Duodenal mucosa (tissue), 2 donors: ENCODE data around the gene TSPAN14.

Source experiments
- H3K27ac ChIP-seq: one replicate; pipeline ENCODE4 v1.7.0; 2013; ENCODE audit warnings: low read depth, low read length
- H3K27me3 ChIP-seq, 2 donors: one replicate each; pipeline ENCODE4 v1.7.0; 2013; ENCODE audit warnings: low read length in 2 of 2, control low read depth in 1 of 2; ENCODE audit not compliant: insufficient read depth in 2 of 2, control insufficient read depth in 1 of 2
- H3K36me3 ChIP-seq, 2 donors: one replicate each; pipeline ENCODE4 v1.7.0; 2013; ENCODE audit warnings: low read length in 2 of 2, control low read depth in 1 of 2; ENCODE audit not compliant: insufficient read depth in 2 of 2, control insufficient read depth in 1 of 2
- H3K4me1 ChIP-seq, 2 donors: one replicate each; pipeline ENCODE4 v1.7.0; 2013; ENCODE audit warnings: low read length in 2 of 2, control low read depth in 1 of 2; ENCODE audit not compliant: insufficient read depth in 2 of 2, control insufficient read depth in 1 of 2
- H3K4me3 ChIP-seq, 2 donors: one replicate each; pipeline ENCODE4 v1.7.0; 2013; ENCODE audit warnings: low read length in 2 of 2, low read depth in 1 of 2
- H3K9ac ChIP-seq, 2 donors: one replicate each; pipeline ENCODE4 v1.7.0; 2013; ENCODE audit warnings: low read length in 2 of 2, low read depth in 1 of 2
- H3K9me3 ChIP-seq, 2 donors: one replicate each; pipeline ENCODE4 v1.7.0; 2013; ENCODE audit warnings: low read length in 2 of 2, control low read depth in 1 of 2; ENCODE audit not compliant: control insufficient read depth in 1 of 2

The TSPAN14 gene

DNA sequence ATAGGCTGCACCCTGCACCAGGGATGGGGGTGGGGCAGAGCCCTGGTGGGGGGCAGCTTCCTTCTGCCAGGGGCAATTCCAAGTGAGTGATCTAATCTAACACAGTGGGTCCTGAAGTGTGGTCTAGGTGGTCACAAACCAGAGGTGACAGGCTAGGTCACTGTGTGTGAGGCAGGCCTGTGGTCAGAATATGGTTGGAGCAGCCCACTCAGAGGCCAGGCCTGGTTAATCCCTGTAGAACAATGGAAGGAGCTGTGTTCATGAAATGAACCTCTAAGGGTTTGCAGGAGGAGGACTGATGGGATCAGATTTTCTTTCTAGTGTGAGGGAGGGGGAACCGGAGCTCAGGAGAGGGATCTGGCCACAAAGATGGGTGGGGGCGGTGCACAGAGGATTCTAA, 10.0 kb upstream of the TSPAN14 start:
- Histone ChIP-seq H3K9ac (peak overlapping the region; percentile 22 to 32), H3K4me1 (peaks cover 10 to 14% of the 10 kb centered on the region in 2 donors), H3K27ac (no peak overlapping the region), H3K36me3 (no peaks in the 10 kb centered on the region), H3K4me3 (no peak overlapping the region), H3K9me3 (no peaks in the 10 kb centered on the region), H3K27me3 (no peaks in the 10 kb centered on the region)

DNA sequence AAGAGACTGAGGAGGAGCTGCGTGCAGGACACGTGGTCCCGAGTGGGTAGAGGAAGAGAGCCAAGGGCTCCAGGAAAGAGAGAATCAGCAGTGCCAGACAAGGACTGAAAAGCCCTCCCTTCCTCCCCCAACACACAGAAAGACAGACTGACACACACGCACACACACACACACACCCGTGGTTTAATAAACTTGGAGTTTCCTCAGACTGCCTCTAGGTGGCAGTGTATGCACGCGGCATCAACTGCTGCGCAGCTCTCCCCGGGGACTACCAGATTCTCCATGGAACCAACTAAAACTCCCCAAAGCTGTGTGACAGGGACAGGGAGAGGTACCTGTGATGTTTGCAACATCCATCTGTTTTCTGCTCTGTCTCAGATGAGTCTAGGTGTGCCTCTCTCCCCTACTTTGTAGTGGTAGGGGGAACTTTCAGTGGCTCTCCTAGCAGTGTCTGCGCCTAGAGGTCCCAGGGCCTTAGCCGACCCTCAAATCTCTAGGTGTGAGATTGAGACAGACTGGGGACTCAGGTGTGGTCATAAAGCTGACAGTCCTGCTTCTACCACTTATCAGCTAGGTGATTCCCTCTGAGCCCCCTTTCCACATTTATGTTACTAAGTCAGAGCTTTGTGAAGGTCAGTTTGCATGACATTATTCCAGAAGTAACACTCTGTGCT, 9.3 kb upstream of the TSPAN14 start:
- Histone ChIP-seq H3K9ac (peak overlapping the region; percentile 22 to 32), H3K27me3 (no peaks in the 10 kb centered on the region), H3K4me1 (peaks cover 10 to 14% of the 10 kb centered on the region in 2 donors), H3K36me3 (no peaks in the 10 kb centered on the region), H3K4me3 (no peak overlapping the region), H3K27ac (no peak overlapping the region), H3K9me3 (no peaks in the 10 kb centered on the region)

GRCh38 chr10:80447436-80448190, 6.5 kb upstream of the TSPAN14 start:
- Histone ChIP-seq H3K27me3 (no peaks in the 10 kb centered on the region), H3K9me3 (peaks cover 0 to 4% of the 10 kb centered on the region in 2 donors), H3K27ac (no peak overlapping the region), H3K36me3 (no peaks in the 10 kb centered on the region), H3K9ac (no peak overlapping the region), H3K4me3 (no peak overlapping the region), H3K4me1 (peaks cover 10 to 13% of the 10 kb centered on the region in 2 donors)

GRCh38 chr10:80448209-80448942, 5.7 kb upstream of the TSPAN14 start:
- no peaks in the 10 kb centered on the region for H3K27me3 ChIP-seq
- no peak overlapping the region for H3K4me3 ChIP-seq
- no peaks in the 10 kb centered on the region for H3K36me3 ChIP-seq
- H3K4me1 ChIP-seq: peaks cover 11 to 12% of the 10 kb centered on the region in 2 donors
- peaks cover 0 to 4% of the 10 kb centered on the region in 2 donors for H3K9me3 ChIP-seq
- H3K27ac ChIP-seq: no peak overlapping the region
- no peak overlapping the region for H3K9ac ChIP-seq

- Histone ChIP-seq H3K36me3 (no peaks in the 10 kb centered on the region), H3K27me3 (no peaks in the 10 kb centered on the region), H3K9me3 (peaks cover 0 to 4% of the 10 kb centered on the region in 2 donors), H3K4me1 (peaks cover 5 to 7% of the 10 kb centered on the region in 2 donors), H3K9ac (no peak overlapping the region), H3K4me3 (no peak overlapping the region), H3K27ac (no peak overlapping the region)
Observed at GRCh38 chr10:80449520-80449919, 4.6 kb upstream of the TSPAN14 start.

- Histone ChIP-seq H3K9me3 (peaks cover 0 to 4% of the 10 kb centered on the region in 2 donors), H3K36me3 (no peaks in the 10 kb centered on the region), H3K4me1 (peaks cover 13 to 17% of the 10 kb centered on the region in 2 donors), H3K4me3 (no peak overlapping the region), H3K27me3 (no peaks in the 10 kb centered on the region), H3K9ac (no peak overlapping the region), H3K27ac (no peak overlapping the region)
Observed at GRCh38 chr10:80451132-80451531, 3.0 kb upstream of the TSPAN14 start.

DNA sequence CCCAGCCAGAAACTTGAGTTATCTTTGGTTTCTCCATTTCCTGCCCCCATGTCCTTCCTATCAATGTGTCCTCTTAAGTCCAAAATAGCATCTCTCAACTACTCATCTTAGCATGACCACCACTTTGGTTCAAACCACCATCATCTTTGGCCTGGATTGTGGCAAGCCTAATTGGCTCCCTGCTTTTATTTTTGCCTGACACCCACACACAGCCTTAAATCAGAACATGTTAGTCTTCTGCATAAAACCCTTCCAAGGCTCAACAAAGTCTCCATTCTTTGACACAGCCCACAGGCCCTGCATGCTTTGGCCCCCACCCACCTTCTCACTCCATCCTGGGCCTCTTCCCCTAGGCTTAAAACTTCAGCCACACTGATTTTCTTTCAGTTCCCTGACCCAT, 2.0 kb upstream of the TSPAN14 start:
- Histone ChIP-seq H3K27ac (no peak overlapping the region), H3K4me1 (peaks cover 20 to 26% of the 10 kb centered on the region in 2 donors), H3K9me3 (peaks cover 0 to 4% of the 10 kb centered on the region in 2 donors), H3K36me3 (no peaks in the 10 kb centered on the region), H3K4me3 (no peak overlapping the region), H3K9ac (no peak overlapping the region), H3K27me3 (no peaks in the 10 kb centered on the region)

DNA sequence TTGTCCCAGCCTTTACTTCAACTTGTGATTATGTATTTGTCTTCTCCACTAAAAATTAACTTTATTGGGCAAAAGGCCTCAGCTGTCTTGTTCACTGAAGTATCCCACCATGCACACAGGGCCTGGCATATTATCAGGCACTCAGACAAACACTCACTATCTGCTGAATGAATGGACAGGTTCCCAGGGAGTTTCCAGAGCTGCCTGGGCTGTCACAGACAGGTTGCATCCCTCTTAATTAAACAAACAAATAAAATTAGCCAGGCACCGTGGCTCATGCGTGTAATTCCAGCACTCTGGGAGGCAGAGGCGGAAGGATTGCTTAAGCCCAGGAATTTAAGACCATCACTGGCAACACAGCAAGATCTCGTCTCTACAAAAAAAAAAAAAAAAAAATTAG, 1.5 kb upstream of the TSPAN14 start:
- Histone ChIP-seq H3K9me3 (peaks cover 0 to 4% of the 10 kb centered on the region in 2 donors), H3K4me3 (no peak overlapping the region), H3K4me1 (peaks cover 24 to 29% of the 10 kb centered on the region in 2 donors), H3K36me3 (no peaks in the 10 kb centered on the region), H3K9ac (no peak overlapping the region), H3K27ac (no peak overlapping the region), H3K27me3 (no peaks in the 10 kb centered on the region)

- Histone ChIP-seq H3K4me3 (peak overlapping the region; percentile 57 to 66), H3K27me3 (no peaks in the 10 kb centered on the region), H3K9me3 (peaks cover 0 to 4% of the 10 kb centered on the region in 2 donors), H3K36me3 (no peaks in the 10 kb centered on the region), H3K4me1 (peaks cover 31 to 35% of the 10 kb centered on the region in 2 donors), H3K27ac (peak overlapping the region; percentile 41), H3K9ac (peak overlapping the region; percentile 33 to 45)
Observed at GRCh38 chr10:80453056-80453841, 861 bp upstream of the TSPAN14 start.
